Measurements from ENCODE around the gene NKAIN2. TPM values are rescaled to one million over a fixed set of nuclear protein-coding genes. Genes with fewer than 3 reads are reported as not detected.

Gene NKAIN2
- total and polyA plus RNA-seq, 9 of the 15 experiments (the other 6 are each of a cell fraction or from before 2014, with no cell fraction given): not detected

DNA sequence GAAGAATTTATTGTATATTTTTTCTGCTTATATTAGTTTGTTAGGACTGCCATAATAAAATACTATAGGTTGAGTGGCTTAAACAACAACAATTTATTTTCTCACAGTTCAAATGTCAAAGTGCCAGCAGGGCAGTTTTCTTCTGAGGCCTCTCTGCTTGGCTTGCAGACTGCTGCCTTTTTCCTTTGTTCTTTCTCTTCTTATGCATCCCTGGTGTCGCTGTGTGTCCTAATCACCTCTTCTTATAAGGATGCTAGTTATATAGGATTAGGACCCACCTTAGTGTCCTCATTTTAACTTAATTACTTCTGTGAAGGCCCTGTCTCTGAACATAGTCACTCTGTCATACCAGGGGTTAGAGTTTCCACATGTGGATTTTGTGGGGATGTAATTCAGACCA, 354.4 kb downstream of the NKAIN2 start:
- H4K20me1 ChIP-seq (replicated peaks; ENCODE audit: control insufficient read depth, insufficient read depth, low read length): no peaks in the 10 kb centered on the region
- no peaks in the 10 kb centered on the region for H3K36me3 ChIP-seq (ENCODE audit: control insufficient read depth, insufficient read depth, low read length)
- no TSS peak for BruUV-seq (replicated peaks)
- H2AFZ ChIP-seq (ENCODE audit: low read depth, low read length): no peak overlapping the region
- FAIRE-seq (no peak), ATAC-seq (no peak), DNase-seq (ENCODE audit: extremely low read depth in 1 of 4, low spot score in 3 of 4) (no peak)
- intact Hi-C loops (cut with micrococcal nuclease) (no loop called here), in situ Hi-C loops (cut with MboI) (no loop called here)
- 0% methylated on average over 1 of the region's 1 CpG for WGBS (ENCODE audit: insufficient coverage, low coverage, missing lambda C conversion rate)
- ChIA-PET CTCF (ENCODE audit: low intra/inter-chr PET ratio) (no interaction called here), POLR2A (no interaction called here)
- H3K27ac ChIP-seq (ENCODE audit: extremely low read depth, low read depth, low read length): no peak overlapping the region
- H3K4me2 ChIP-seq (ENCODE audit: insufficient read depth, low read length): no peak overlapping the region
- H3K9me3 ChIP-seq (replicated peaks; ENCODE audit: control insufficient read depth, insufficient read depth, low read depth, low read length): no peaks in the 10 kb centered on the region
- no peak overlapping the region for H3K4me3 ChIP-seq
- H3K9me1 ChIP-seq (ENCODE audit: control insufficient read depth, insufficient read depth, low read length): no peaks in the 10 kb centered on the region
- H3K9ac ChIP-seq (ENCODE audit: insufficient read depth in 1 of 2, low read depth in 2 of 2, low read length in 2 of 2): no peak overlapping the region
- no peaks in the 10 kb centered on the region for H3K27me3 ChIP-seq (ENCODE audit: control insufficient read depth in 2 of 2, insufficient read depth in 2 of 2, low read length in 2 of 2)
- H3K79me2 ChIP-seq (ENCODE audit: control insufficient read depth, insufficient read depth, low read length): no peaks in the 10 kb centered on the region
- H3K4me1 ChIP-seq (replicated peaks in 1 of 2; ENCODE audit: control insufficient read depth in 2 of 2, insufficient read depth in 2 of 2, low read length in 2 of 2): no peaks in the 10 kb centered on the region
- no peak for TF ChIP-seq TEAD4 (IDR thresholded peaks at IDR 0.05; ENCODE audit: low read length)
- no peak for TF ChIP-seq TEAD4 (CRISPR knock-in tag; IDR thresholded peaks at IDR 0.05; ENCODE audit: borderline replicate concordance)
- no peak for TF ChIP-seq RBM25 (IDR thresholded peaks at IDR 0.05; ENCODE audit: low read depth, low read length, severe bottlenecking)
- no peak for TF ChIP-seq HDAC2 (IDR thresholded peaks at IDR 0.05)
- no peak for TF ChIP-seq DACH1 (IDR thresholded peaks at IDR 0.05; ENCODE audit: partially characterized antibody)
- TF ChIP-seq GATA2 (CRISPR knock-in tag; IDR thresholded peaks at IDR 0.05): no peak
- TF ChIP-seq, protein P1, sequence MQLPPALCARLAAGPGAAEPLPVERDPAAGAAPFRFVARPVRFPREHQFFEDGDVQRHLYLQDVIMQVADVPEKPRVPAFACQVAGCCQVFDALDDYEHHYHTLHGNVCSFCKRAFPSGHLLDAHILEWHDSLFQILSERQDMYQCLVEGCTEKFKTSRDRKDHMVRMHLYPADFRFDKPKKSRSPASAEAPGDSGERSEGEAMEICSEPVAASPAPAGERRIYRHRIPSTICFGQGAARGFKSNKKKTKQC (CRISPR knock-in tag; IDR thresholded peaks at IDR 0.05): no peak
- TF ChIP-seq, protein P2, sequence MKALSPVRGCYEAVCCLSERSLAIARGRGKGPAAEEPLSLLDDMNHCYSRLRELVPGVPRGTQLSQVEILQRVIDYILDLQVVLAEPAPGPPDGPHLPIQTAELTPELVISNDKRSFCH (CRISPR knock-in tag; IDR thresholded peaks at IDR 0.05): no peak
- TF ChIP-seq, protein P2 (tag; IDR thresholded peaks at IDR 0.05): no peak
- TF ChIP-seq CC2D1A (IDR thresholded peaks at IDR 0.05): no peak
- no peak for TF ChIP-seq KDM4B (IDR thresholded peaks at IDR 0.05; ENCODE audit: borderline replicate concordance in 2 of 2, low read depth in 1 of 2)
- TF ChIP-seq ZNF589 (CRISPR knock-in tag; IDR thresholded peaks at IDR 0.05; ENCODE audit: low read depth): no peak
- no peak for TF ChIP-seq TOE1 (IDR thresholded peaks at IDR 0.05; ENCODE audit: borderline replicate concordance)
- no peak for TF ChIP-seq TOE1 (CRISPR knock-in tag; IDR thresholded peaks at IDR 0.05; ENCODE audit: borderline replicate concordance, low read depth)
- no peak for TF ChIP-seq ELF2 (CRISPR knock-in tag; IDR thresholded peaks at IDR 0.05)
- no peak for TF ChIP-seq MECOM (CRISPR knock-in tag; IDR thresholded peaks at IDR 0.05)
- TF ChIP-seq GTF2F1 (IDR thresholded peaks at IDR 0.05; ENCODE audit: low read depth, low read length): no peak
- TF ChIP-seq SP1 (CRISPR knock-in tag; IDR thresholded peaks at IDR 0.05): no peak
- TF ChIP-seq PHF21A (IDR thresholded peaks at IDR 0.05; ENCODE audit: borderline replicate concordance, low read depth): no peak
- no peak for TF ChIP-seq NBN (IDR thresholded peaks at IDR 0.05; ENCODE audit: low read depth)
- TF ChIP-seq ZNF184 (CRISPR knock-in tag; IDR thresholded peaks at IDR 0.05): no peak
